Osteoblast (primary cell): Measurements from ENCODE around the gene NOL4L. TPM values are rescaled to one million over a fixed set of nuclear protein-coding genes. Genes with fewer than 3 reads are reported as not detected.

Source experiments
- DNase-seq: peaks from one replicate; pipeline ENCODE4 v3.0.0; 2011; ENCODE audit warnings: low spot score, mixed read lengths; ENCODE audit not compliant: insufficient read length; ENCODE audit errors: missing footprints
- H2AFZ ChIP-seq: 2 replicates; pipeline ENCODE4 v1.6.0; 2011; ENCODE audit warnings: mild to moderate bottlenecking, low read length
- H3K27ac ChIP-seq: 2 replicates; pipeline ENCODE4 v1.5.1; 2011; ENCODE audit warnings: mild to moderate bottlenecking, low read depth, low read length, moderate library complexity
- H3K27me3 ChIP-seq: 2 replicates; pipeline ENCODE4 v1.6.0; 2012; ENCODE audit warnings: mild to moderate bottlenecking, control low read depth, inconsistent platforms, low read length, moderate library complexity; ENCODE audit not compliant: insufficient read depth
- H3K36me3 ChIP-seq: 2 replicates; pipeline ENCODE4 v1.5.1; 2011; ENCODE audit warnings: mild to moderate bottlenecking, low read length, control low read depth, moderate library complexity; ENCODE audit not compliant: insufficient read depth
- H3K4me1 ChIP-seq: 2 replicates; pipeline ENCODE4 v1.5.1; 2011; ENCODE audit warnings: mild to moderate bottlenecking, low read length, control low read depth, moderate library complexity; ENCODE audit not compliant: insufficient read depth
- H3K4me2 ChIP-seq: 2 replicates; pipeline ENCODE4 v1.6.0; 2011; ENCODE audit warnings: mild to moderate bottlenecking, low read length; ENCODE audit not compliant: insufficient read depth
- H3K4me3 ChIP-seq: fragments of 200-600 bp; sonication (generic); 3 replicates; pipeline ENCODE4 v1.5.1; 2012; ENCODE audit warnings: mild to moderate bottlenecking, low read length, inconsistent platforms; ENCODE audit not compliant: insufficient read depth
- H3K79me2 ChIP-seq: 2 replicates; pipeline ENCODE4 v1.6.0; 2012; ENCODE audit warnings: mild to moderate bottlenecking, low read length, control low read depth, inconsistent platforms; ENCODE audit not compliant: insufficient read depth
- H3K9me3 ChIP-seq: 2 replicates; pipeline ENCODE4 v1.5.1; 2011; ENCODE audit warnings: low read depth, low read length, control low read depth
- H4K20me1 ChIP-seq: 2 replicates; pipeline ENCODE4 v1.6.0; 2012; ENCODE audit warnings: mild to moderate bottlenecking, low read length, control low read depth; ENCODE audit not compliant: insufficient read depth
- total RNA-seq: library from RNA; depleted of rRNA; stranded (reverse); fragments of >200 nt; gene quantifications from 2 replicates; pipeline ENCODE4 v1.2.3, GENCODE V29; 2012
- TF ChIP-seq, protein P1 (sequence below): IDR thresholded peaks from 2 replicates; pipeline ENCODE4 v1.5.1; 2011; ENCODE audit warnings: mild to moderate bottlenecking, low read depth, low read length, moderate library complexity; ENCODE audit errors: extremely low read depth

NOL4L gene
- total RNA-seq, 1 donor = 6.2 TPM

DNA sequence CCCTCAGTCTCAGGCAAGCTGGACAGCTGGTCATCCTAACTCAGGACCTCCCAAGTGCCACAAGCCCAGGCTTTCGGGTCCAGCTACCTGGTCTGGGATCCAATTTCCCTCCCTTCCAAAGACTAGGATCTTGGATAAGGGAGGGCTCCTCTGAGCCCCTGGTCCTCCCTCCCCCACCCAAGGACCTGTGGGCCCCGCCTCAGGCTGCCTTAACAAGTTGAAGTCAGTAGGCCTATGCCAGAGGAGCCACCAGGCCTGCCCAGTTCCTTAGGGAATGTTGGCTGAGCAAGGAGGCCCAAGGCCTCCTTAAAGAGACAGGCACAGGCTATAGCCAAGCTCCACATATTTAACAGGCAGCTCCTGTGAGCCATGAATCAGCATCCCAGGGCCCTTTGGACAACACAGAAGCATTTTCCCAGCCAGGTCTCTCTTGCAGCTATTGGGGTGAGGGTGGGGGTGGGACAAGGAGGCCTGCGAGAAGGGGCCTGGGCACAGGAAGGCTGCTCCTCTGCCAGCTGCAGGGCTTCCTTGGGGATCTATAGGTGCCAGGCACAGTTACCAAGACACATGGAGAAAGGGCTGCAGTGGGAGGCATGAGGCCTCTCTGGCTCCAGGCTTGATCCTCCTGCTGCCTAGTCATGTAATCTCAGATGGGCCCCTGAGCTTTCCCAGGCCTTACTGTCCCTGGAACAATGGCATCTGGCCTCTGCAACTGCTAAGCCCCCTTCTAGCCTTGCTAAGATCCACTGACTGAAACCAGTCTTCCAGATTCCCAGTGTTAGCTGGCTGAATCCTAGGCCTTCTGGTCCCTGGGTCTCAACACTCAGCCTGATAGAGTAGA, 27.4 kb upstream of the NOL4L start:
- H3K27me3 ChIP-seq = peaks cover 6% of the 10 kb centered on the region
- H3K36me3 ChIP-seq = no peaks in the 10 kb centered on the region

GRCh38 chr20:32611868-32612267, 26.7 kb upstream of the NOL4L start:
- H3K4me3 ChIP-seq = no peak overlapping the region

More for the DNA sequence above, 27.4 kb upstream of the NOL4L start:
- Histone ChIP-seq H3K4me1 (no peaks in the 10 kb centered on the region), H3K9me3 (no peaks in the 10 kb centered on the region), H3K4me2 (no peak overlapping the region), H3K4me3 (no peak overlapping the region), H4K20me1 (no peaks in the 10 kb centered on the region), H3K79me2 (no peaks in the 10 kb centered on the region), H3K27ac (no peak overlapping the region), H2AFZ (no peak overlapping the region)
- TF ChIP-seq, protein P1, sequence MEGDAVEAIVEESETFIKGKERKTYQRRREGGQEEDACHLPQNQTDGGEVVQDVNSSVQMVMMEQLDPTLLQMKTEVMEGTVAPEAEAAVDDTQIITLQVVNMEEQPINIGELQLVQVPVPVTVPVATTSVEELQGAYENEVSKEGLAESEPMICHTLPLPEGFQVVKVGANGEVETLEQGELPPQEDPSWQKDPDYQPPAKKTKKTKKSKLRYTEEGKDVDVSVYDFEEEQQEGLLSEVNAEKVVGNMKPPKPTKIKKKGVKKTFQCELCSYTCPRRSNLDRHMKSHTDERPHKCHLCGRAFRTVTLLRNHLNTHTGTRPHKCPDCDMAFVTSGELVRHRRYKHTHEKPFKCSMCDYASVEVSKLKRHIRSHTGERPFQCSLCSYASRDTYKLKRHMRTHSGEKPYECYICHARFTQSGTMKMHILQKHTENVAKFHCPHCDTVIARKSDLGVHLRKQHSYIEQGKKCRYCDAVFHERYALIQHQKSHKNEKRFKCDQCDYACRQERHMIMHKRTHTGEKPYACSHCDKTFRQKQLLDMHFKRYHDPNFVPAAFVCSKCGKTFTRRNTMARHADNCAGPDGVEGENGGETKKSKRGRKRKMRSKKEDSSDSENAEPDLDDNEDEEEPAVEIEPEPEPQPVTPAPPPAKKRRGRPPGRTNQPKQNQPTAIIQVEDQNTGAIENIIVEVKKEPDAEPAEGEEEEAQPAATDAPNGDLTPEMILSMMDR = no peak
- DNase-seq = no peak

DNA sequence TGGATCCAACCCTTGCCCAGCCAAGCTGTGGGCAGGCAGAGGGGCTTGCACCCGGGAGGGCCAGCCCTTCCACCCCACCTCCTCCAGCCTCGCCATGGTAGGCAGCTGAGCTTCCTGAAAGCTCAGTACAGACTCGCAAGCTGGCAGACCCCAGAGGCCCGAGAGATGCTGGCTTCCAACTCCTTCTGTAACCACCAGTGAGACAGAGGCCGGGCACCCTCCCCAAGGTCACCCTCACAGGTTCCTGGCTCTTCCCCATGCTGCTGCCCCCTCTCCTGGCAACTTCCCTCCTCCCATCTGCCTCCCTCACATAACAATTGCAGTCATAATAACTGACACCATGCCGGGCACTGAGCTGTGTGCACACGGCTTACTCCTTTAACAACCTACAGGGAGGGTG, 26.2 kb upstream of the NOL4L start:
- Histone ChIP-seq H3K4me3 (no peak overlapping the region), H3K4me1 (no peaks in the 10 kb centered on the region), H3K27ac (no peak overlapping the region), H3K27me3 (peaks cover 12% of the 10 kb centered on the region), H3K9me3 (no peaks in the 10 kb centered on the region), H3K36me3 (no peaks in the 10 kb centered on the region), H3K4me2 (no peak overlapping the region), H3K79me2 (no peaks in the 10 kb centered on the region), H2AFZ (no peak overlapping the region), H4K20me1 (no peaks in the 10 kb centered on the region)
- TF ChIP-seq, protein P1 = no peak
- DNase-seq = no peak

More at GRCh38 chr20:32611868-32612267, 26.7 kb upstream of the NOL4L start:
- TF ChIP-seq, protein P1 = no peak
- Histone ChIP-seq H3K4me2 (no peak overlapping the region), H3K27ac (no peak overlapping the region), H2AFZ (no peak overlapping the region), H4K20me1 (no peaks in the 10 kb centered on the region), H3K9me3 (no peaks in the 10 kb centered on the region), H3K27me3 (peaks cover 7% of the 10 kb centered on the region), H3K36me3 (no peaks in the 10 kb centered on the region), H3K79me2 (no peaks in the 10 kb centered on the region), H3K4me1 (no peaks in the 10 kb centered on the region)
- no peak for DNase-seq

- Histone ChIP-seq H4K20me1 (no peaks in the 10 kb centered on the region), H3K9me3 (no peaks in the 10 kb centered on the region), H3K36me3 (no peaks in the 10 kb centered on the region), H3K4me1 (no peaks in the 10 kb centered on the region), H3K27me3 (peaks cover 18% of the 10 kb centered on the region), H2AFZ (no peak overlapping the region), H3K27ac (no peak overlapping the region), H3K4me3 (no peak overlapping the region), H3K4me2 (no peak overlapping the region), H3K79me2 (no peaks in the 10 kb centered on the region)
- DNase-seq = no peak
- TF ChIP-seq, protein P1 = no peak
Measured at GRCh38 chr20:32610472-32611218, 25.5 kb upstream of the NOL4L start.
